Spleen (tissue), 7 donors: ENCODE data around the gene CYP11A1.

ENCODE experiments used
- CTCF ChIP-seq, 11 experiments: fragments of 200-600 bp in 7 of 11; fragments of 450-650 bp in 4 of 11; sonication (generic) in 4 of 11; IDR thresholded peaks in 8 of 11; conservative IDR thresholded peaks in 3 of 11; 1 replicate in 7 of 11; 2 replicates in 4 of 11; pipeline versions ENCODE4 v1.4.0 to v1.8.0; 2016 to 2021; ENCODE audit warnings: antibody characterized with exemption in 11 of 11, inconsistent platforms in 4 of 11, mild to moderate bottlenecking in 1 of 11
- POLR2A ChIP-seq, 3 donors: fragments of 450-650 bp; IDR thresholded peaks; one replicate each; pipeline ENCODE4 v1.5.1; 2017; ENCODE audit warnings: antibody characterized with exemption in 3 of 3, mild to moderate bottlenecking in 1 of 3
- POLR2AphosphoS5 ChIP-seq, 3 donors: sonication (generic); formaldehyde crosslinking; IDR thresholded peaks; one replicate each; pipeline ENCODE4 v1.5.1; 2017; ENCODE audit warnings: antibody characterized with exemption in 3 of 3
- donor health status: DM: no; HTN: no; CAD: no; lungs with moderate emphysema.
- donor health status: DM: no; HTN: no; CAD: no.
- donor health status: DM: no; HTN: no; CAD: no.

GRCh38 chr15:74396445-74397238 is 29.2 kb upstream of the CYP11A1 start:
- TF ChIP-seq CTCF (IDR thresholded peaks at IDR 0.05 in 8 of 11, conservative IDR thresholded peaks at IDR 0.05 in 3 of 11) (no peak), POLR2AphosphoS5 (IDR thresholded peaks at IDR 0.05) (peak; percentile 65 to 77 (median 71)), POLR2A (IDR thresholded peaks at IDR 0.05) (peak in 1 of 3 donors; percentile 3)
